Neural progenitor cell (in vitro differentiated cells): ENCODE data around the gene MT1H. TPM values are rescaled to one million over a fixed set of nuclear protein-coding genes. Genes with fewer than 3 reads are reported as not detected.
"Not testable (repeated sequence)": the region's sequence is repeated elsewhere in the genome, so short reads cannot be mapped to it uniquely, and the experiment has no call there.

Source experiments
- DNase-seq: peaks from one replicate; pipeline ENCODE4 v3.0.0-alpha.2; 2016; ENCODE audit warnings: low spot score
- H2AFZ ChIP-seq: fragments of 200-600 bp; sonication (generic); replicated peaks from 2 replicates; pipeline ENCODE4 v1.6.1; 2016; ENCODE audit warnings: antibody characterized with exemption
- H3F3A ChIP-seq: fragments of 200-600 bp; sonication (generic); 2 replicates; pipeline ENCODE4 v1.6.1; 2016; ENCODE audit warnings: antibody characterized with exemption, low read depth
- H3K27ac ChIP-seq: fragments of 200-600 bp; sonication (generic); 2 replicates; pipeline ENCODE4 v1.5.1; 2016; ENCODE audit warnings: mild to moderate bottlenecking
- H3K27me3 ChIP-seq: fragments of 200-600 bp; sonication (generic); 2 replicates; pipeline ENCODE4 v1.6.1; 2016; ENCODE audit warnings: mild to moderate bottlenecking, moderate library complexity
- H3K36me3 ChIP-seq: fragments of 200-600 bp; sonication (generic); 2 replicates; pipeline ENCODE4 v1.5.1; 2016
- H3K4me1 ChIP-seq: fragments of 200-600 bp; sonication (generic); 2 replicates; pipeline ENCODE4 v1.6.1; 2016; ENCODE audit warnings: mixed run types
- H3K4me2 ChIP-seq: fragments of 200-600 bp; sonication (generic); 2 replicates; pipeline ENCODE4 v1.6.1; 2016
- H3K4me3 ChIP-seq: fragments of 200-600 bp; sonication (generic); 2 replicates; pipeline ENCODE4 v1.5.1; 2016
- H3K79me2 ChIP-seq: fragments of 200-600 bp; sonication (generic); 2 replicates; pipeline ENCODE4 v1.6.1; 2016; ENCODE audit warnings: low read depth
- H3K9ac ChIP-seq: fragments of 200-600 bp; sonication (generic); 2 replicates; pipeline ENCODE4 v1.6.1; 2016
- H3K9me3 ChIP-seq: fragments of 200-600 bp; sonication (generic); 2 replicates; pipeline ENCODE4 v1.5.1; 2016; ENCODE audit warnings: low read depth
- H4K20me1 ChIP-seq: fragments of 200-600 bp; sonication (generic); 2 replicates; pipeline ENCODE4 v1.6.1; 2016; ENCODE audit warnings: low read depth
- H3K27ac Mint-ChIP-seq: 3 replicates; pipeline ENCODE4 v1.8.0; 2021; ENCODE audit warnings: mixed read lengths
- H3K27me3 Mint-ChIP-seq: 2 replicates; pipeline ENCODE4 v1.8.0; 2022; ENCODE audit warnings: low read depth, mild to moderate bottlenecking, inconsistent platforms, moderate library complexity, mixed read lengths; ENCODE audit not compliant: insufficient read depth
- H3K36me3 Mint-ChIP-seq: 3 replicates; pipeline ENCODE4 v1.8.0; 2021; ENCODE audit warnings: mixed read lengths
- H3K4me1 Mint-ChIP-seq: 3 replicates; pipeline ENCODE4 v1.8.0; 2021; ENCODE audit warnings: mixed read lengths
- H3K4me3 Mint-ChIP-seq: 3 replicates; pipeline ENCODE4 v1.8.0; 2021; ENCODE audit warnings: mild to moderate bottlenecking, moderate library complexity, mixed read lengths
- H3K9me3 Mint-ChIP-seq: 3 replicates; pipeline ENCODE4 v1.8.0; 2020; ENCODE audit warnings: mixed read lengths
- EZH2 ChIP-seq: fragments of 200-600 bp; sonication (generic); IDR thresholded peaks from 2 replicates; pipeline ENCODE4 v1.6.1; 2017; ENCODE audit warnings: antibody characterized with exemption, mild to moderate bottlenecking, moderate library complexity
- EZH2phosphoT487 ChIP-seq: fragments of 200-600 bp; sonication (generic); IDR thresholded peaks from 2 replicates; pipeline ENCODE4 v1.6.1; 2017; ENCODE audit warnings: antibody characterized with exemption
- total RNA-seq: library from RNA; depleted of rRNA; stranded (reverse); fragments of >200 nt; gene quantifications from 2 replicates; pipeline ENCODE4 v1.2.3, GENCODE V29; 2015; ENCODE audit warnings: low replicate concordance
- TF ChIP-seq, protein P1 (sequence below): fragments of 200-600 bp; sonication (generic); IDR thresholded peaks from 2 replicates; pipeline ENCODE4 v1.5.1; 2017; ENCODE audit warnings: antibody characterized with exemption, mild to moderate bottlenecking

The MT1H gene
- total RNA-seq, 1 donor from 2014 or later: not detected

DNA sequence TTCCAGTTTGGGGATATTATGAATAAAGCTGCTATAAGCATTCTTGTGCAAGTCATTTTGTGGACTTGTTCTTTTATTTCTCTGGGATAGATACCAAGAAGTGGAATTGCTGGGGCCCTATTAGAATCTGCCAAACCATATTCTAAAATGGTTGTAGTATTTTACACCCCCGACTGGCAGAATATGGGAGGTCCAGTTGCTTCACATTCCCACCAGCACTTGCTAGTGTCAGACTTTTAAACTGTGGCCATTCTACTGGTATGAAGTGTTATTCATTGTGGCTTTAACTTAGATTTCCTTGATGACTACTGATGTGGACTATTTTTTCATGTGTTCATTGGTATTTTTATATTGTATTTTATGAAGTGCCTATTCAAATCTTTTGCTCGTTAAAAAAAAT, 42.2 kb downstream of the MT1H start:
- Histone ChIP-seq H3K4me1 (no peaks in the 10 kb centered on the region), H3K9me3 (no peaks in the 10 kb centered on the region), H3K27me3 (no peaks in the 10 kb centered on the region), H3K4me3 (no peak overlapping the region), H2AFZ (no peak overlapping the region), H3F3A (no peaks in the 10 kb centered on the region), H4K20me1 (no peaks in the 10 kb centered on the region), H3K27ac (no peak overlapping the region), H3K79me2 (no peaks in the 10 kb centered on the region), H3K4me2 (no peak overlapping the region), H3K9ac (no peak overlapping the region), H3K36me3 (no peaks in the 10 kb centered on the region)
- Mint-ChIP-seq H3K4me1 (no peaks in the 10 kb centered on the region), H3K4me3 (no peak overlapping the region), H3K27me3 (peaks cover 10% of the 10 kb centered on the region), H3K36me3 (no peaks in the 10 kb centered on the region), H3K27ac (no peak overlapping the region), H3K9me3 (no peaks in the 10 kb centered on the region)
- no peak for TF ChIP-seq EZH2phosphoT487
- no peak for TF ChIP-seq EZH2
- no peak for DNase-seq

DNA sequence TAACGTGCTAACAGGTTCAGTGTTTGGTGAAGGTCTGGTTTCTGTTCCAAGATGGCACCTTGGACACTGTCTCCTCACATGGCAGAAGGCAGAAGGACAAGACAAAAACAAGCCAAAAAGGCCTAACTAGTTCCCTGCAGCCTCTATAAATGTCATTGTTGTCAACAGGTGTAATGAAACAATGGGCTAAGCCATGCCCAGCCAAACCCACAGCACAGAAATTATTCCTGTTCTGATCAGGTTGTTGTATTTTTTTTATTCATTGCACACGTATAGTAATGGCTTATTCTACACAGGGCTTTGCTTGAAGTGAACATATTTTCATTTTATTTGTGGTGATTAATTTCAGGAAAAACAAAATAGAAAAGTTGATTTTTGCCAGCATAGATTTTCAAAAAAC, 44.2 kb downstream of the MT1H start:
- Histone ChIP-seq H3F3A (no peaks in the 10 kb centered on the region), H2AFZ (no peak overlapping the region), H4K20me1 (no peaks in the 10 kb centered on the region), H3K9ac (no peak overlapping the region), H3K4me1 (no peaks in the 10 kb centered on the region), H3K9me3 (no peaks in the 10 kb centered on the region), H3K36me3 (no peaks in the 10 kb centered on the region), H3K4me3 (no peak overlapping the region), H3K4me2 (no peak overlapping the region), H3K79me2 (no peaks in the 10 kb centered on the region), H3K27me3 (no peaks in the 10 kb centered on the region), H3K27ac (no peak overlapping the region)
- Mint-ChIP-seq H3K4me3 (no peak overlapping the region), H3K27me3 (peaks cover 10% of the 10 kb centered on the region), H3K4me1 (no peaks in the 10 kb centered on the region), H3K27ac (no peak overlapping the region), H3K36me3 (no peaks in the 10 kb centered on the region), H3K9me3 (no peaks in the 10 kb centered on the region)
- TF ChIP-seq EZH2: no peak
- TF ChIP-seq, protein P1, sequence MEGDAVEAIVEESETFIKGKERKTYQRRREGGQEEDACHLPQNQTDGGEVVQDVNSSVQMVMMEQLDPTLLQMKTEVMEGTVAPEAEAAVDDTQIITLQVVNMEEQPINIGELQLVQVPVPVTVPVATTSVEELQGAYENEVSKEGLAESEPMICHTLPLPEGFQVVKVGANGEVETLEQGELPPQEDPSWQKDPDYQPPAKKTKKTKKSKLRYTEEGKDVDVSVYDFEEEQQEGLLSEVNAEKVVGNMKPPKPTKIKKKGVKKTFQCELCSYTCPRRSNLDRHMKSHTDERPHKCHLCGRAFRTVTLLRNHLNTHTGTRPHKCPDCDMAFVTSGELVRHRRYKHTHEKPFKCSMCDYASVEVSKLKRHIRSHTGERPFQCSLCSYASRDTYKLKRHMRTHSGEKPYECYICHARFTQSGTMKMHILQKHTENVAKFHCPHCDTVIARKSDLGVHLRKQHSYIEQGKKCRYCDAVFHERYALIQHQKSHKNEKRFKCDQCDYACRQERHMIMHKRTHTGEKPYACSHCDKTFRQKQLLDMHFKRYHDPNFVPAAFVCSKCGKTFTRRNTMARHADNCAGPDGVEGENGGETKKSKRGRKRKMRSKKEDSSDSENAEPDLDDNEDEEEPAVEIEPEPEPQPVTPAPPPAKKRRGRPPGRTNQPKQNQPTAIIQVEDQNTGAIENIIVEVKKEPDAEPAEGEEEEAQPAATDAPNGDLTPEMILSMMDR: no peak
- TF ChIP-seq EZH2phosphoT487: no peak
- DNase-seq: no peak

DNA sequence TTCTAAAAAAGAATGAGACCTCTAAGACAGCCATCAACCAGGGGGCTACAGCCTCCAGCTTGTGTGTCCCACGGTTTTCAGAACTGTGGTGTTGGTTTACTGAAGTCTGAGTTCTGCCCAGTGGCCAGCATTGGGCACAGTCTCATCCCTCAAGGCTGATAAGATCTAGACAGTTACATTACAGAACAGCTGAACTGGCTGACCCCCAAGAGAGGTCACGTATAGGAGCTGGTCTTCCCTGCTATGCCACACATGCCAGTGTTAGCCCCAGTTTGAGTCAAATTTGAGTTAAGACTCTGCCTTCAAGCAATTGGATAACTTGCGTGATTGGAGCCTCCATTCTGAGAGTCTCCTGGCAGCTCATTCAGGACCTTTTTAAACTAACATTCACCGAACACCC, 45.5 kb downstream of the MT1H start:
- Mint-ChIP-seq H3K27me3 (peaks cover 11% of the 10 kb centered on the region), H3K27ac (no peak overlapping the region), H3K4me3 (no peak overlapping the region), H3K9me3 (no peaks in the 10 kb centered on the region), H3K36me3 (no peaks in the 10 kb centered on the region), H3K4me1 (no peaks in the 10 kb centered on the region)
- no peak overlapping the region for H2AFZ ChIP-seq
- H3K4me3 ChIP-seq: no peak overlapping the region
- H3K4me2 ChIP-seq: no peak overlapping the region
- H3K9me3 ChIP-seq: no peaks in the 10 kb centered on the region
- H3K36me3 ChIP-seq: no peaks in the 10 kb centered on the region
- H3K4me1 ChIP-seq: no peaks in the 10 kb centered on the region
- no peaks in the 10 kb centered on the region for H3F3A ChIP-seq
- no peaks in the 10 kb centered on the region for H3K79me2 ChIP-seq
- peaks cover 5% of the 10 kb centered on the region for H3K27me3 ChIP-seq
- TF ChIP-seq EZH2phosphoT487: no peak
- TF ChIP-seq EZH2: no peak
- TF ChIP-seq, protein P1: no peak
- no peak overlapping the region for H3K27ac ChIP-seq
- H4K20me1 ChIP-seq: no peaks in the 10 kb centered on the region
- no peak for DNase-seq
- H3K9ac ChIP-seq: no peak overlapping the region

DNA sequence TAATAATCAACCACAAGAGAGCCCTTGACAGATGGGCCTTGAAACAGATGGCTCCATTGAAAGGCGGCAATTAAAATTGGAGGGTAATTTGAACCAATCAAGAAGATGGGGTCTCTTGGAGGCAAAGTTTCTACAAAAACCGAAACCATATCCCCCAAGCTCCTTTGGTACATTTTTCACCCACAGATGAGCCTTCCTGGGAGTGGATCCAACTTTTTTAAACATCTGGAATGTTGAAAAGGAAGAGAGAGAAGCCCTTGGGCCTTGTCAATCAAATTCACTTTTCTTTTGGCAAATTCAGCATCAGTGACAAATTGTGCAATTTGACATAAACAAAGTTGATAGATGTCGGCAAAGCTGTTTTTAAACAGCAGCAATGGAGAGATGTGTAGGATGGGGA, 47.1 kb downstream of the MT1H start:
- no peaks in the 10 kb centered on the region for H3K79me2 ChIP-seq
- no peaks in the 10 kb centered on the region for H3K36me3 Mint-ChIP-seq
- H3K27me3 Mint-ChIP-seq: peaks cover 5% of the 10 kb centered on the region
- no peak overlapping the region for H3K4me3 Mint-ChIP-seq
- no peak overlapping the region for H2AFZ ChIP-seq
- no peak for DNase-seq
- no peak for TF ChIP-seq EZH2phosphoT487
- TF ChIP-seq, protein P1: no peak
- TF ChIP-seq EZH2: no peak
- H3K27ac Mint-ChIP-seq: no peak overlapping the region
- no peaks in the 10 kb centered on the region for H3K9me3 ChIP-seq
- no peak overlapping the region for H3K4me3 ChIP-seq
- no peak overlapping the region for H3K4me2 ChIP-seq
- no peak overlapping the region for H3K27ac ChIP-seq
- no peaks in the 10 kb centered on the region for H3K9me3 Mint-ChIP-seq
- H3K9ac ChIP-seq: no peak overlapping the region
- peaks cover 20% of the 10 kb centered on the region for H3K27me3 ChIP-seq
- H3K4me1 ChIP-seq: no peaks in the 10 kb centered on the region
- H4K20me1 ChIP-seq: no peaks in the 10 kb centered on the region
- H3F3A ChIP-seq: no peaks in the 10 kb centered on the region
- H3K36me3 ChIP-seq: no peaks in the 10 kb centered on the region
- H3K4me1 Mint-ChIP-seq: no peaks in the 10 kb centered on the region

DNA sequence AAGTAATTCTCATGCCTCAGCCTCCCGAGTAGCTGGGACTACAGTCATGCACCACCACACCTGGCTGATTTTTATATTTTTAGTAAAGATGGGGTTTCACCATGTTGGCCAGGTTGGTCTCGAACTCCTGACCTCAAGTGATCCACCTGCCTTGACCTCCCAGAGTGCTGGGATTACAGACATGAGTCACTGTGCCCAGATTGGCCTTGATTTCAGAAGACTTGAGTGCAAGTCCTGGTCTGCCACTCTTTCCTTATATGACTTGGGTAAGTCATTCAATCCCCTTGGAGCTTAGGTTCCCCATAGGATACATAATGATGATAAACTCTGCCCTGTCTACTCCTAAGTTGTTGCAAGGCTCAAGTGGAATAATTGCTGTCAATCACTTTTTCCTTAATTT, 47.9 kb downstream of the MT1H start:
- not testable (repeated sequence) for H3K27ac Mint-ChIP-seq, H3K9me3 Mint-ChIP-seq, DNase-seq, H3K36me3 ChIP-seq, H3K27me3 Mint-ChIP-seq, H3K4me1 ChIP-seq, H3K79me2 ChIP-seq, H3K27ac ChIP-seq, H4K20me1 ChIP-seq, H3K9me3 ChIP-seq, H3K4me1 Mint-ChIP-seq, H3K36me3 Mint-ChIP-seq, H3K9ac ChIP-seq, H3K4me2 ChIP-seq, H3K4me3 ChIP-seq, H2AFZ ChIP-seq, H3F3A ChIP-seq, H3K4me3 Mint-ChIP-seq
- peaks cover 27% of the 10 kb centered on the region for H3K27me3 ChIP-seq
